Upper lobe of left lung (tissue), 4 donors: ENCODE measurements around the gene VASH2.

Experiments used
- CTCF ChIP-seq, 6 experiments: fragments of 450-650 bp in 4 of 6; fragments of 200-600 bp in 2 of 6; sonication (generic) in 2 of 6; IDR thresholded peaks; one replicate each; pipeline ENCODE4 v1.5.1; 2016 to 2019; ENCODE audit warnings: antibody characterized with exemption in 6 of 6
- POLR2A ChIP-seq, 4 donors: fragments of 450-650 bp; IDR thresholded peaks; one replicate each; pipeline ENCODE4 v1.5.1; 2016 to 2017; ENCODE audit warnings: antibody characterized with exemption in 4 of 4, mild to moderate bottlenecking in 2 of 4
- POLR2AphosphoS5 ChIP-seq, 2 donors: sonication (generic); formaldehyde crosslinking; IDR thresholded peaks; one replicate each; pipeline ENCODE4 v1.5.1; 2017; ENCODE audit warnings: antibody characterized with exemption in 2 of 2

- TF ChIP-seq CTCF (IDR thresholded peaks at IDR 0.05) (no peak), POLR2AphosphoS5 (IDR thresholded peaks at IDR 0.05) (no peak), POLR2A (IDR thresholded peaks at IDR 0.05) (no peak)
Observed at GRCh38 chr1:212917134-212917485, 33.2 kb upstream of the VASH2 start.
